Measurements from ENCODE around the gene AIMP1. TPM values are rescaled to one million over a fixed set of nuclear protein-coding genes. Genes with fewer than 3 reads are reported as not detected.

The AIMP1 gene
- polyA plus RNA-seq, 1 donor from 2014 or later = 72.8 TPM

GRCh38 chr4:106351016-106351415, 34.7 kb downstream of the AIMP1 start:
- Mint-ChIP-seq H3K4me3 (no peak overlapping the region), H3K9me3 (no peaks in the 10 kb centered on the region), H3K27me3 (no peaks in the 10 kb centered on the region), H3K27ac (no peak overlapping the region), H3K4me1 (peaks cover 1 to 9% (median 3%) of the 10 kb centered on the region in 3 donors), H3K36me3 (peaks cover 5% of the 10 kb centered on the region)

- Mint-ChIP-seq H3K4me1 (peaks cover 0 to 9% (median 5%) of the 10 kb centered on the region in 3 donors), H3K27me3 (no peaks in the 10 kb centered on the region), H3K27ac (no peak overlapping the region), H3K36me3 (peaks cover 5% of the 10 kb centered on the region), H3K9me3 (no peaks in the 10 kb centered on the region), H3K4me3 (no peak overlapping the region)
Measured at GRCh38 chr4:106353786-106354185, 37.4 kb downstream of the AIMP1 start.

- Mint-ChIP-seq H3K36me3 (no peaks in the 10 kb centered on the region), H3K4me3 (no peak overlapping the region)
Measured at GRCh38 chr4:106355193-106355592, 38.8 kb downstream of the AIMP1 start.

GRCh38 chr4:106358899-106359298, 42.5 kb downstream of the AIMP1 start:
- Mint-ChIP-seq H3K4me3 (no peak overlapping the region), H3K27me3 (no peaks in the 10 kb centered on the region), H3K36me3 (no peaks in the 10 kb centered on the region)

More at GRCh38 chr4:106355193-106355592, 38.8 kb downstream of the AIMP1 start:
- H3K4me1 Mint-ChIP-seq = peaks cover 0 to 9% (median 5%) of the 10 kb centered on the region in 3 donors
- H3K9me3 Mint-ChIP-seq = no peaks in the 10 kb centered on the region
- H3K27me3 Mint-ChIP-seq = no peaks in the 10 kb centered on the region
- H3K27ac Mint-ChIP-seq = peak overlapping the region in 2 of 3 donors; percentile 25 to 44

GRCh38 chr4:106362086-106362825, 45.9 kb downstream of the AIMP1 start:
- H3K9me3 Mint-ChIP-seq = no peaks in the 10 kb centered on the region
- peaks cover 0 to 2% (median 0%) of the 10 kb centered on the region in 3 donors for H3K4me1 Mint-ChIP-seq
- no peak overlapping the region for H3K4me3 Mint-ChIP-seq
- H3K27me3 Mint-ChIP-seq = no peaks in the 10 kb centered on the region
- no peaks in the 10 kb centered on the region for H3K36me3 Mint-ChIP-seq
- no peak overlapping the region for H3K27ac Mint-ChIP-seq

More at GRCh38 chr4:106358899-106359298, 42.5 kb downstream of the AIMP1 start:
- peaks cover 0 to 5% (median 4%) of the 10 kb centered on the region in 3 donors for H3K4me1 Mint-ChIP-seq
- H3K9me3 Mint-ChIP-seq = no peaks in the 10 kb centered on the region
- no peak overlapping the region for H3K27ac Mint-ChIP-seq

- no peak overlapping the region for H3K27ac Mint-ChIP-seq
Measured at GRCh38 chr4:106364282-106364681, 47.9 kb downstream of the AIMP1 start.

GRCh38 chr4:106365613-106366012, 49.3 kb downstream of the AIMP1 start:
- Mint-ChIP-seq H3K27ac (no peak overlapping the region), H3K4me1 (peaks cover 0 to 1% (median 0%) of the 10 kb centered on the region in 3 donors), H3K36me3 (no peaks in the 10 kb centered on the region), H3K9me3 (peaks cover 0 to 2% (median 0%) of the 10 kb centered on the region in 3 donors), H3K4me3 (no peak overlapping the region), H3K27me3 (peaks cover 5% of the 10 kb centered on the region)

More at GRCh38 chr4:106364282-106364681, 47.9 kb downstream of the AIMP1 start:
- Mint-ChIP-seq H3K4me3 (no peak overlapping the region), H3K27me3 (no peaks in the 10 kb centered on the region), H3K4me1 (no peaks in the 10 kb centered on the region), H3K9me3 (no peaks in the 10 kb centered on the region), H3K36me3 (no peaks in the 10 kb centered on the region)

- H3K36me3 Mint-ChIP-seq = no peaks in the 10 kb centered on the region
- no peak overlapping the region for H3K4me3 Mint-ChIP-seq
- H3K27ac Mint-ChIP-seq = no peak overlapping the region
- peaks cover 0 to 1% (median 0%) of the 10 kb centered on the region in 3 donors for H3K4me1 Mint-ChIP-seq
- H3K9me3 Mint-ChIP-seq = peaks cover 0 to 2% (median 0%) of the 10 kb centered on the region in 3 donors
- peaks cover 5% of the 10 kb centered on the region for H3K27me3 Mint-ChIP-seq
Measured at GRCh38 chr4:106366026-106366425, 49.7 kb downstream of the AIMP1 start.

- no peak overlapping the region for H3K4me3 Mint-ChIP-seq
- peaks cover 0 to 1% (median 0%) of the 10 kb centered on the region in 3 donors for H3K4me1 Mint-ChIP-seq
- no peaks in the 10 kb centered on the region for H3K36me3 Mint-ChIP-seq
- H3K27ac Mint-ChIP-seq = no peak overlapping the region
- peaks cover 5% of the 10 kb centered on the region for H3K27me3 Mint-ChIP-seq
- peaks cover 0 to 2% (median 0%) of the 10 kb centered on the region in 3 donors for H3K9me3 Mint-ChIP-seq
Measured at GRCh38 chr4:106367072-106367471, 50.7 kb downstream of the AIMP1 start.

GRCh38 chr4:106368678-106369077, 52.3 kb downstream of the AIMP1 start, which contains the start of gene GIMD1:
GIMD1 (minus strand) TSS chr4:106368778; CDS start chr4:106367435, 1,343 bp downstream.
- Mint-ChIP-seq H3K27me3 (peaks cover 5% of the 10 kb centered on the region), H3K36me3 (no peaks in the 10 kb centered on the region), H3K4me1 (peaks cover 0 to 1% (median 0%) of the 10 kb centered on the region in 3 donors), H3K4me3 (no peak within 1 kb of the TSS), H3K27ac (no peak within 1 kb of the TSS), H3K9me3 (peaks cover 0 to 2% (median 0%) of the 10 kb centered on the region in 3 donors)

GRCh38 chr4:106369456-106370060, 53.2 kb downstream of the AIMP1 start:
- peaks cover 5% of the 10 kb centered on the region for H3K27me3 Mint-ChIP-seq

GRCh38 chr4:106370214-106370613, 53.9 kb downstream of the AIMP1 start:
- H3K27ac Mint-ChIP-seq = no peak overlapping the region
- H3K36me3 Mint-ChIP-seq = no peaks in the 10 kb centered on the region

More at GRCh38 chr4:106369456-106370060, 53.2 kb downstream of the AIMP1 start:
- Mint-ChIP-seq H3K4me3 (no peak overlapping the region), H3K27ac (no peak overlapping the region), H3K36me3 (no peaks in the 10 kb centered on the region), H3K4me1 (peaks cover 0 to 1% (median 0%) of the 10 kb centered on the region in 3 donors), H3K9me3 (peaks cover 0 to 2% (median 0%) of the 10 kb centered on the region in 3 donors)

GRCh38 chr4:106371161-106371560, 54.8 kb downstream of the AIMP1 start:
- Mint-ChIP-seq H3K27me3 (peaks cover 8% of the 10 kb centered on the region), H3K4me1 (peaks cover 0 to 1% (median 0%) of the 10 kb centered on the region in 3 donors), H3K27ac (no peak overlapping the region), H3K4me3 (no peak overlapping the region), H3K9me3 (peaks cover 0 to 2% (median 0%) of the 10 kb centered on the region in 3 donors), H3K36me3 (no peaks in the 10 kb centered on the region)

More at GRCh38 chr4:106370214-106370613, 53.9 kb downstream of the AIMP1 start:
- Mint-ChIP-seq H3K4me1 (peaks cover 0 to 1% (median 0%) of the 10 kb centered on the region in 3 donors), H3K9me3 (peaks cover 0 to 2% (median 0%) of the 10 kb centered on the region in 3 donors), H3K27me3 (peaks cover 8% of the 10 kb centered on the region), H3K4me3 (no peak overlapping the region)

GRCh38 chr4:106373026-106373425, 56.7 kb downstream of the AIMP1 start:
- Mint-ChIP-seq H3K4me3 (no peak overlapping the region), H3K36me3 (no peaks in the 10 kb centered on the region), H3K27me3 (peaks cover 8% of the 10 kb centered on the region), H3K9me3 (peaks cover 0 to 2% (median 0%) of the 10 kb centered on the region in 3 donors), H3K4me1 (peaks cover 0 to 1% (median 0%) of the 10 kb centered on the region in 3 donors), H3K27ac (no peak overlapping the region)

GRCh38 chr4:106380179-106380578, 63.8 kb downstream of the AIMP1 start:
- peaks cover 0 to 5% (median 0%) of the 10 kb centered on the region in 3 donors for H3K9me3 Mint-ChIP-seq
- H3K27ac Mint-ChIP-seq = no peak overlapping the region
- H3K27me3 Mint-ChIP-seq = no peaks in the 10 kb centered on the region

More at GRCh38 chr4:106380179-106380578, 63.8 kb downstream of the AIMP1 start:
- Mint-ChIP-seq H3K36me3 (no peaks in the 10 kb centered on the region), H3K4me1 (no peaks in the 10 kb centered on the region), H3K4me3 (no peak overlapping the region)

All from IgD-negative memory B cell (primary cell).